A549 (cell line): Measurements from ENCODE around the gene SSBP3.

ENCODE experiments used
- CTCF ChIP-seq: fragments of >200 bp; sonication (Bioruptor Twin); formaldehyde crosslinking; IDR thresholded peaks from 3 replicates; pipeline ENCODE4 v1.5.1; 2016
- KDM5A ChIP-seq: fragments of 200-600 bp; sonication (generic); IDR thresholded peaks from 2 replicates; pipeline ENCODE4 v1.6.1; 2016; ENCODE audit warnings: antibody characterized with exemption, mild to moderate bottlenecking
- POLR2A ChIP-seq: IDR thresholded peaks from 2 replicates; pipeline ENCODE4 v1.6.1; 2012; ENCODE audit warnings: mild to moderate bottlenecking, low read length

- TF ChIP-seq CTCF = no peak
- TF ChIP-seq POLR2A = no peak
- no peak for TF ChIP-seq KDM5A
These were observed 31.4 kb downstream of the SSBP3 start for GRCh38 chr1:54374766-54375165.
